Right forelimb (tissue), 1 donor: ENCODE measurements around the gene C18orf32.
"Not testable (repeated sequence)": the region's sequence is repeated elsewhere in the genome, so short reads cannot be mapped to it uniquely, and the experiment has no call there.

ENCODE experiments used
- DNase-seq: peaks from one replicate; pipeline ENCODE4 v3.0.0-alpha.2; 2018

C18orf32 gene

GRCh38 chr18:49467019-49467563, 19.9 kb downstream of the C18orf32 start:
- no peak for DNase-seq

GRCh38 chr18:49464718-49465598, 22.1 kb downstream of the C18orf32 start:
- DNase-seq, result no peak

- DNase-seq, result no peak
Observed at GRCh38 chr18:49461602-49461977, 25.4 kb downstream of the C18orf32 start.

DNA sequence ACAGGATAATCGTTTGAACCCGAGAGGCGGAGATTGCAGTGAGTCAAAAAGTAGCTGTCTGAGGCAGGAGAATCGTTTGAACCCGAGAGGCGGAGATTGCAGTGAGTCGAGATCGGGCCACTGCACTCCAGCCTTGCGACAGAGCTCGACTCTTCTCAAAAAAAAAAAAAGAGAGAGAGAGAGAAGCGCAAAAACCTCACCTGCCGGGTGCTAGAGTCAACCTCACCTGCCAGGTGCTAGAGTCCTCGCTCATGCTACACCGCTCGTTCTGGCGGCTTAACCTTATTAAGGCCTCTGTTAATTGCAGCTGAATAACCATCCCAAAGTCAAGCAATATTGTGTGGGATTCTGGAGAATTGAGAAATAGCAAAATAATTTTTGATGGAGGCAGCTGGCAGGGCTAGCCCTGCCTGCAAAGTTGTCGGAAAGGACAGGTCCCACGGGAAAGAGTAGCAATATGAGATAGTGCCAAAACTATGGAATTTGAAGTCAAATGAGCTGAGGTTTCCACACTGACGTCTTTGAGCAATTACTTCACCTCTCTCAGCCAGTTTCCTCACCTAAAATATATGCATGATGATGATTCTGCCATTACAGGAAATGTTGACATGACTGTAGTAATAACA, 25.9 kb downstream of the C18orf32 start:
- no peak for DNase-seq

DNA sequence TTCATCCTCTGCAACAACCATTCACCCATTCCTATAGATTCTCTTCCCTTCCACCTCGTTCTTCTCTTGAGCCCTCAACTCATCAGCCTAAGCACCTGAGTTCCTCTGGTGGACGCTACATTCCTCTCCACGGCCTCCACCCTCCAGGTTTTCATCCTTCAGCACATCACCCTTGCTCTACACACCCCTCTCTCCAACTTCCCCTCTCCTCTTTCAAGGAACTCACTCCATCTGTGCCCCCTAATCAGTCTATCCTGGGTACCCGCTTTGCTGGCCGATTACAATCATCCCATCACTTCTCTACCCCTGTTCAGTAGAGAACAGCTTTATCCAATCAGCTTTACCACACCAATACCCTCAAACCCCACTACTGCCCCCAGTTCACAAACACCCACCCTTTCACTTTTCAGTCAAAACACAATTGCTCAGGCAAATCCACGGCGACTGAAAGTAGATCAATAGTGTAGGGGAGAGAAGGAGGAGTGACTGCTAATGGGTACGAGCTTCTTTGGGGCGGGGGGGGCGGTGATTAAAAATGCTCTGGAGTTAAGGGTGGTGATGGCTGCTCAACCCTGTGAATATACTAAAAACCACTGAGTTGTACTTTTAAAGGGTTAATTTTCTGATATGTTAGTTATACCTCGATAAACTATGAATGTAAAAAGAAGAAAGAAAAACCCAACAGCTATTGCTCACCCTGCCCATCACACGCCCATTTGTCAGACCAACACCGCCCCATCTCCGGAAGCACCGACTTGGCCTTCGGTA, 27.4 kb downstream of the C18orf32 start:
- no peak for DNase-seq

DNA sequence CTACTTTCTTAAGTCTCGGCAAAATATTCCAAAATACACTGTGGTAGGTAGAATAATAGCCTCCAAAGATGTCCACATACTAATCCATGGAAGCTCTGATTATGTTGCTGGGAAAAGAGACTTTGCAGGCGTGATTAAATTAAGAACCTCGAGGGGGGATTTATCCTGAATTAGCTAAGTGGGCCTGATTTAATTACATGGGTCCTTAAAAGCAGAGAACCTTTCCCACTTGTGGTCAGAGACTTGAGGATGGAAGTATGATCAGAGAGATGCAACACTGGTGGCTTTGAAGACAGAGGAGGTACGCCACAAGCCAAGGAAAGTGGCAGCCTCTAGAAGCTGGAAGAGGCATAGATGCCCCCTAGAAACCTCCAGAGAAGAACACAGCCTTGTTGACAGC, 29.4 kb downstream of the C18orf32 start:
- DNase-seq, result no peak

DNA sequence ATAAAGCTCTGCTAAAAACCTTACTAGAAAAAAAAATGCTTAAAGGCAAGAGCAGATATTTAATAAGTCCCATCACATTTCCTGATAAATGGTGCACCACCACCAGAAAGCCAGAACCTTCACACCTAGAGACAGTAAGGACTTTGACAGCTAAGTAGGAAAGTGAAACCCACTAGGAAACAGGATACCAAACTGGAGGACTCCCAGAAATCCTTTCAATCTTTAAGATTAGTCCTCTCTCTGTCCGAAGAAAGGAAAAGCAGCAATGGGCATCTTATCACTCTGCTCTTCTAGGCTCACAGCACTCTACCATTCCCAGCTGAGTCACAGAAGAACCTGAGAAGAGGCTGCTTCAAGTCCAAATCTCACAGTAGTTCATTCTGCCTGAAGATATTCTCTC, 30.2 kb downstream of the C18orf32 start:
- DNase-seq, result no peak

- not testable (repeated sequence) for DNase-seq
Observed at GRCh38 chr18:49452534-49452933, 34.5 kb downstream of the C18orf32 start.

- no peak for DNase-seq
Observed at GRCh38 chr18:49447810-49448745, 39.0 kb downstream of the C18orf32 start.

DNA sequence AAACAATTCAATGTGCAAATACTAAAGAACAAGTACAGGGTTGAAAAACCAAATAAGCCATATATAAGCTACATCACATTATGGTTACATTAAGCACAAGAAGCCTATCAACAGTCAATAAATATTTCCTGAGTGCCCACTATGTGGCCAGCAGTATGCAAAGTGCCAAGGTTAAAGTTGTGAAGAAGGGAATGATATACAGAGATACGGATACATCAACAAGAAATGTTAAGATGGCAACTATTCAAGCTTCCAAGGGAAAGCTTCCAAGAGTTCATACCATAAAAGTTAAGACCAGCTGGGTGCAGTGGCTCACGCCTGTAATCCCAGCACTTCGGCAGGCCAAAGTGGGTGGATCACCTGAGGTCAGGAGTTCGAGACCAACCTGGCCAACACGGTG, 40.6 kb downstream of the C18orf32 start:
- DNase-seq, result no peak

DNA sequence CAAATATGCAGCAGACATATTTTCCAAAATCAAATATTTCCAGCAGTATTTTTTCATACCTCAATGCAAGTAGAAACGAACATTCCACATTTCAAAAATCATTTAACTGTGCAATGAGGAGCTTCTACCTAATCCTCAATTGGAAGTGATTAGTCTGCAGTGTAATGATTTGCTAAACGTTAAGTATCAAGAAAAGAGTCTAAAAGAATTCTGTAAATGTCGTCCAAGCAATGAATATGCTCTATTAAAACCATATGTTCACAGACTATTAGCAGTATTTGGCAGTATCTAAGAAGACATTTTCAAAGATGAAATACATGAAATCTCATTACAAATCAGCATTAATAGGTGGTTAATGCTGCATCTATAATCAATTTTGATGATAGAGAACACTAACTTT, 42.5 kb downstream of the C18orf32 start:
- no peak for DNase-seq

DNA sequence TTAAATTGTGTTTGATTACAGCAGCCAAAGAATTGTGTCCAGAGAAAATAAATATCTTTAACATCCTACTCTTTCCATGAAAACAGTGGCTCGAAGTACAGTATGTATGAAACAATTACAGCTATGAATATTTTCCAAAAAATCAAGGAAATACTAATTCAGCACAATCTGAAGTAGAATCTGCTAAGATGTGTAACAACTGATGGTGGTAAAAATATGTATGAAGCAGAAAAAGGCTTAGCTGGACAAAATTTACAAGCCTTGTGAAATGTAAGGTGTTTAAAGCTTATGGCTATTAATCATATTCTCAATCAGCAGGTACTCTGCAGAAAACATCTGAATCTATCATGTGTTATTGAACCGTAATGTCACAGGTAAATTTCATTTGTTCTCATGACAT, 43.2 kb downstream of the C18orf32 start:
- no peak for DNase-seq

DNA sequence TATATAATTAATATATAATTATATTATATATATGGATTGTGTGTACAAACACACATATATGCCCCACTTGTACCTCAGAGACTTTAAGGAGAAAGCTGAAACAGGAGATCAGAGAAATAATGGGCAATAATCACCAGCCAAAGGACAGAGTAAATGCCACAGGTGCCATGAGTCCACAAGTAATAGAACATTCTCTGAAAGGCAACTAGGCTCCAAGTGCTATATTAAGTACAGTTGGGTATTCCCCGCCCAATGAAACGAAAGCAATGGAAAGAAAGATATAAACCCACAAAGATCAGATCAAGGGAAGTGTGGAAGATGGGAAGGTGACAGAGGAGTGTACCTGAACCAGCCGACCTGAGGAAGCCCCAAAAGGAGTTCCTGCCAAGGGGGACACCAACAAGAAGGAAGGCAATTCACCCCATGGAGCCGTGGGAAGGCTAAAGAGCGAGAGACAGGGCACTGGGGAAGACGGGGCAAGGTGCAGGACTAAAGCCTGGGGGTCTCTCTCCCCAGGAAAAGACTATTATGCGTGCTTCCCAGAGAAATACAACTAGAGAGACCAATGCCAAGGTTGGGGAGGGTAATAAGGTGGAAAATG, 45.6 kb downstream of the C18orf32 start:
- DNase-seq, result no peak

DNA sequence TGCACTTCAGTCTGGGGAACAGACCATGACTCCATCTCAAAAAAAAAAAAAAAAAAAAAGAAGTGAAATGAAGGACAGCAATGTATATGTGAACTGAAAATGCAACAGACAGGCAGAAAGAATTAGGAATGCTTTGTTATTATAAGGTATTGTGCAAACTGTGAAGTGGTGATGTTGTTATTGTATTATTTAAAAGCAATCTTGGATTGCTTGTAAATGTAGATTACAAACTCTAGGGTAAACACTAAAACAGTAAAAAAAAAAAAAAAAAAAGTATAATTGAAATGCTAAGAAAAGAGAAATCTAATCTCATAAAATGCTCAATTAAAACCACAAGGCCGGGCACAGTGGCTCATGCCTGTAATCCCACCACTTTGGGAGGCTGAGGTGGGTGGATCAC, 51.9 kb downstream of the C18orf32 start:
- no peak for DNase-seq

DNA sequence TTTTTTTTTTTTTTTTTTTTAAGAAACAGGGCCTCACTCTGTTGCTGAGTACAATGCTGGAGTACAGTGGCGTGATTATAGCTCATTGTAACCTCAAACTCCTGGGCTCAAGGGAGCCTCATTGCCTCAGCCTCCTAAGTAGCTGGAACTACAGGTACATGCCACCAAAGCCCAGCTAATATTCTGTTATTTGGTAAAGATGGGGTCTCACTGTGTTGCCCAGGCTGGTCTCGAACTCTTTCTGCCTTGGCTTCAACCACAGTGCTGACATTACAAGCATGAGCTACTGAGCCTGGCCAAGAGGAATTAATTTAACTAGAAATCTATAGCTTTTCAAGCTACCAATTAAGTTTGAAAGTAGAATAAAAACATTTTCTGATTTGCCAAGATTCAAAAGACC, 54.4 kb downstream of the C18orf32 start:
- DNase-seq, result no peak

DNA sequence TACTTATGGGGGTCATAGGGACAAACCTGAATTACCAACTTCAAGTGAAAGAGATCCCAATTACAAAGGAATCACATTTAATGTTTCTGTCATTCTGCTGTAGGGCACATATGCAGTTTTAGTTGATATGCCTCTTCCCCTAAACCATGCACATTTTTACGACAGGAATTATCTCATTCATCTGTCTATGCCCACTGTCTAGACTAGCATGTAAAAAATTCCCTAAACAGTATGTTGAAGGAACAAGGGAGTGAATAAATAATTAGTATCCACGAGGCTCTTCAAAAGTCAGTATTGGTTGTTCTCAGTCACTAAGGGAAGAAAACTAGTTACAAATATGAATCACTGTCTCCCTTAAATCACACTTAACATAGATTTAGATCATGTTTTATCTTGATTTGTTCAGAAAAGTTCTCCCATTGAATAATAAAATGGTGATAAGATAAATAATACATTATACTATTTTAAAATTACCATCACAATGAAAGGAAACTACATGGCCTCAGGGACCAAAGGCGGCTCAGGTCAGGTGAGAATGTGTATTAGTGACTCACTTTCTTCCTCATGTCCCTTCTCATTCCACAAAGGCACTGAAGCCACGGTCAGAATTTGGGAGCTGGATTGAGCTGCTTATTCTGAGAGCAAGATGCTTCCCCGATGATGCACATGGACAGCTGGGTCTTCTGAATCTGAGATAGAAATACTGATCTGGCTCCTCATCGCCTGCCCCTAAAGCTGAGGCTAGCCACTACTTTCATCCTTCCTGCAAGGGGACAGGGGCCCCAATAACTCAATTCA, 55.7 kb downstream of the C18orf32 start:
- no peak for DNase-seq
